Neural progenitor cell (in vitro differentiated cells): Measurements from ENCODE around the gene GPR183. TPM values are rescaled to one million over a fixed set of nuclear protein-coding genes. Genes with fewer than 3 reads are reported as not detected.

ENCODE experiments used
- DNase-seq: peaks from one replicate; pipeline ENCODE4 v3.0.0-alpha.2; 2016; ENCODE audit warnings: low spot score
- H2AFZ ChIP-seq: fragments of 200-600 bp; sonication (generic); replicated peaks from 2 replicates; pipeline ENCODE4 v1.6.1; 2016; ENCODE audit warnings: antibody characterized with exemption
- H3F3A ChIP-seq: fragments of 200-600 bp; sonication (generic); 2 replicates; pipeline ENCODE4 v1.6.1; 2016; ENCODE audit warnings: antibody characterized with exemption, low read depth
- H3K27ac ChIP-seq: fragments of 200-600 bp; sonication (generic); 2 replicates; pipeline ENCODE4 v1.5.1; 2016; ENCODE audit warnings: mild to moderate bottlenecking
- H3K27me3 ChIP-seq: fragments of 200-600 bp; sonication (generic); 2 replicates; pipeline ENCODE4 v1.6.1; 2016; ENCODE audit warnings: mild to moderate bottlenecking, moderate library complexity
- H3K36me3 ChIP-seq: fragments of 200-600 bp; sonication (generic); 2 replicates; pipeline ENCODE4 v1.5.1; 2016
- H3K4me1 ChIP-seq: fragments of 200-600 bp; sonication (generic); 2 replicates; pipeline ENCODE4 v1.6.1; 2016; ENCODE audit warnings: mixed run types
- H3K4me2 ChIP-seq: fragments of 200-600 bp; sonication (generic); 2 replicates; pipeline ENCODE4 v1.6.1; 2016
- H3K4me3 ChIP-seq: fragments of 200-600 bp; sonication (generic); 2 replicates; pipeline ENCODE4 v1.5.1; 2016
- H3K79me2 ChIP-seq: fragments of 200-600 bp; sonication (generic); 2 replicates; pipeline ENCODE4 v1.6.1; 2016; ENCODE audit warnings: low read depth
- H3K9ac ChIP-seq: fragments of 200-600 bp; sonication (generic); 2 replicates; pipeline ENCODE4 v1.6.1; 2016
- H3K9me3 ChIP-seq: fragments of 200-600 bp; sonication (generic); 2 replicates; pipeline ENCODE4 v1.5.1; 2016; ENCODE audit warnings: low read depth
- H4K20me1 ChIP-seq: fragments of 200-600 bp; sonication (generic); 2 replicates; pipeline ENCODE4 v1.6.1; 2016; ENCODE audit warnings: low read depth
- H3K27ac Mint-ChIP-seq: 3 replicates; pipeline ENCODE4 v1.8.0; 2021; ENCODE audit warnings: mixed read lengths
- H3K27me3 Mint-ChIP-seq: 2 replicates; pipeline ENCODE4 v1.8.0; 2022; ENCODE audit warnings: low read depth, mild to moderate bottlenecking, inconsistent platforms, moderate library complexity, mixed read lengths; ENCODE audit not compliant: insufficient read depth
- H3K36me3 Mint-ChIP-seq: 3 replicates; pipeline ENCODE4 v1.8.0; 2021; ENCODE audit warnings: mixed read lengths
- H3K4me1 Mint-ChIP-seq: 3 replicates; pipeline ENCODE4 v1.8.0; 2021; ENCODE audit warnings: mixed read lengths
- H3K4me3 Mint-ChIP-seq: 3 replicates; pipeline ENCODE4 v1.8.0; 2021; ENCODE audit warnings: mild to moderate bottlenecking, moderate library complexity, mixed read lengths
- H3K9me3 Mint-ChIP-seq: 3 replicates; pipeline ENCODE4 v1.8.0; 2020; ENCODE audit warnings: mixed read lengths
- EZH2 ChIP-seq: fragments of 200-600 bp; sonication (generic); IDR thresholded peaks from 2 replicates; pipeline ENCODE4 v1.6.1; 2017; ENCODE audit warnings: antibody characterized with exemption, mild to moderate bottlenecking, moderate library complexity
- EZH2phosphoT487 ChIP-seq: fragments of 200-600 bp; sonication (generic); IDR thresholded peaks from 2 replicates; pipeline ENCODE4 v1.6.1; 2017; ENCODE audit warnings: antibody characterized with exemption
- total RNA-seq: library from RNA; depleted of rRNA; stranded (reverse); fragments of >200 nt; gene quantifications from 2 replicates; pipeline ENCODE4 v1.2.3, GENCODE V29; 2015; ENCODE audit warnings: low replicate concordance
- TF ChIP-seq, protein P1 (sequence below): fragments of 200-600 bp; sonication (generic); IDR thresholded peaks from 2 replicates; pipeline ENCODE4 v1.5.1; 2017; ENCODE audit warnings: antibody characterized with exemption, mild to moderate bottlenecking

Gene GPR183
- total RNA-seq, 1 donor from 2014 or later: not detected

DNA sequence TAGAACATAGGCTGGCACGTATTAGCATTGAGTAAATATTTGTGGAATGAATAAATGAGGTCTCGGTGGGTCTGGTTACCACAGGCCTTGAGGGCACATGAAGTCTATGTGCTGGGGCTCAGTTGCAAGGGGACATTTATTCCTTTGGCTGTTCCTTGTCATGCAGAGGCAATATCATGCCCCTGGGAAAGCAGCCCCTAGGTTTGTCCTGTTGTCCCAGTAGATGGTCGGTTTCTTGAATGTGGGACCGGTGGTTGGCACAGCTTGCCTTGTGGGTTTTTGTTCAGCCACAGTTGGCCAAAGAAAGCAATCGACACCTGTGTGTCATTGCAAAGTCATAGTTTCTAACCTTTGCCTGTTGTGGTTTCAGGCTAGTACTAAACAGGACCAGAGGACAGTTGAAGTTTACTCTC, 24.7 kb upstream of the GPR183 start:
- DNase-seq: no peak
- Histone ChIP-seq H4K20me1 (no peaks in the 10 kb centered on the region), H3K79me2 (no peaks in the 10 kb centered on the region), H3K4me3 (no peak overlapping the region), H3K27ac (no peak overlapping the region), H3K27me3 (no peaks in the 10 kb centered on the region), H3K9me3 (no peaks in the 10 kb centered on the region), H3K4me2 (no peak overlapping the region), H3K9ac (no peak overlapping the region), H2AFZ (no peak overlapping the region), H3K4me1 (no peaks in the 10 kb centered on the region), H3K36me3 (no peaks in the 10 kb centered on the region), H3F3A (no peaks in the 10 kb centered on the region)
- Mint-ChIP-seq H3K36me3 (peaks cover 9% of the 10 kb centered on the region), H3K4me1 (peaks cover 3% of the 10 kb centered on the region), H3K9me3 (no peaks in the 10 kb centered on the region), H3K27me3 (peaks cover 4% of the 10 kb centered on the region), H3K27ac (no peak overlapping the region), H3K4me3 (no peak overlapping the region)
- TF ChIP-seq, protein P1, sequence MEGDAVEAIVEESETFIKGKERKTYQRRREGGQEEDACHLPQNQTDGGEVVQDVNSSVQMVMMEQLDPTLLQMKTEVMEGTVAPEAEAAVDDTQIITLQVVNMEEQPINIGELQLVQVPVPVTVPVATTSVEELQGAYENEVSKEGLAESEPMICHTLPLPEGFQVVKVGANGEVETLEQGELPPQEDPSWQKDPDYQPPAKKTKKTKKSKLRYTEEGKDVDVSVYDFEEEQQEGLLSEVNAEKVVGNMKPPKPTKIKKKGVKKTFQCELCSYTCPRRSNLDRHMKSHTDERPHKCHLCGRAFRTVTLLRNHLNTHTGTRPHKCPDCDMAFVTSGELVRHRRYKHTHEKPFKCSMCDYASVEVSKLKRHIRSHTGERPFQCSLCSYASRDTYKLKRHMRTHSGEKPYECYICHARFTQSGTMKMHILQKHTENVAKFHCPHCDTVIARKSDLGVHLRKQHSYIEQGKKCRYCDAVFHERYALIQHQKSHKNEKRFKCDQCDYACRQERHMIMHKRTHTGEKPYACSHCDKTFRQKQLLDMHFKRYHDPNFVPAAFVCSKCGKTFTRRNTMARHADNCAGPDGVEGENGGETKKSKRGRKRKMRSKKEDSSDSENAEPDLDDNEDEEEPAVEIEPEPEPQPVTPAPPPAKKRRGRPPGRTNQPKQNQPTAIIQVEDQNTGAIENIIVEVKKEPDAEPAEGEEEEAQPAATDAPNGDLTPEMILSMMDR: no peak

DNA sequence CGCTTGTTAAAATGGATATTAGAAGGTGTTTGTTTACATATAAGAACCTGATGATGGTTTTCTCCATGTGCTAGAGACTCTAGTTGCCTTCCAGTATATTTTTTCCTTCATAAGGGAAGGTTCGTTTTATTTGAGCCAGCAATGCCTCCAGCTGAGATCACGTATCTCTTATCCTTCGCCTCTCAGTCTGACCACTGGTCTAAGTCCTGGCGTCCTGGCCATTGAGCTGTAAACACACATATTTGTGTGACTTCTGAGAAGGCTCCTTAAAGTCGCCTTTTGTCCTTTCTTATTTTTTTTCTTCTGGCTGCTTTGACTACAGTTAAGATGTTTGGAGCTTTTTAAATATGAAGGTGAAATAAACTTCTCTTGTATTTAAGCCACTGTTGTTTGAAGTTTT, 23.7 kb upstream of the GPR183 start:
- no peak for DNase-seq
- Mint-ChIP-seq H3K27ac (no peak overlapping the region), H3K9me3 (no peaks in the 10 kb centered on the region), H3K27me3 (peaks cover 4% of the 10 kb centered on the region), H3K4me3 (no peak overlapping the region), H3K4me1 (peaks cover 3% of the 10 kb centered on the region), H3K36me3 (peaks cover 9% of the 10 kb centered on the region)
- Histone ChIP-seq H3K79me2 (no peaks in the 10 kb centered on the region), H3K9ac (no peak overlapping the region), H3K4me1 (no peaks in the 10 kb centered on the region), H3K27me3 (no peaks in the 10 kb centered on the region), H4K20me1 (no peaks in the 10 kb centered on the region), H3K9me3 (no peaks in the 10 kb centered on the region), H2AFZ (no peak overlapping the region), H3K36me3 (no peaks in the 10 kb centered on the region), H3F3A (no peaks in the 10 kb centered on the region), H3K27ac (no peak overlapping the region), H3K4me2 (no peak overlapping the region), H3K4me3 (no peak overlapping the region)
- TF ChIP-seq, protein P1: no peak
- no peak for TF ChIP-seq EZH2phosphoT487
- TF ChIP-seq EZH2: no peak

DNA sequence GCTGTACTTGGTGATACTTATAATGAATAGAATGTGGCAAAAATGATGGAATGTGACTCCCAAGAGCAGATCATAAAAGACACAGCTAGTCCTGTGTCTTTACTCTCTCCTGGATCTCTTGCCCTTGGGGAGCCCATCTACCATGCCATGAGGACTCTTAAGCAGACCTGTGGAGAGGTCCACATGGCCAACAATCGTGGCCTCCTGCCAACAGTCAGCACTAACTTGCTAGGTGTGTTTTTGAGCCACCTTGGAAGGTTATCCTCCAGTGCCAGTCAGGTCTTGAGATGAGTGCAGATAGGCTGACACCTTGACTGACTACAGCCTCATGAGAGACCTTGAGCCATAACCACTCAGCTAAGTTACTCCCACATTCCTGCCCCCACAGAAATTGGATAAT, 22.3 kb upstream of the GPR183 start:
- no peak overlapping the region for H3K27ac Mint-ChIP-seq

More for the DNA sequence above, 22.3 kb upstream of the GPR183 start:
- no peaks in the 10 kb centered on the region for H3K36me3 ChIP-seq
- no peak overlapping the region for H3K27ac ChIP-seq
- Mint-ChIP-seq H3K4me1 (peaks cover 3% of the 10 kb centered on the region), H3K36me3 (peaks cover 10% of the 10 kb centered on the region), H3K4me3 (no peak overlapping the region), H3K9me3 (no peaks in the 10 kb centered on the region), H3K27me3 (peaks cover 4% of the 10 kb centered on the region)
- H4K20me1 ChIP-seq: no peaks in the 10 kb centered on the region
- no peak overlapping the region for H3K4me2 ChIP-seq
- no peak overlapping the region for H3K9ac ChIP-seq
- no peak overlapping the region for H3K4me3 ChIP-seq
- DNase-seq: no peak
- no peaks in the 10 kb centered on the region for H3K9me3 ChIP-seq
- H3F3A ChIP-seq: no peaks in the 10 kb centered on the region
- H3K27me3 ChIP-seq: no peaks in the 10 kb centered on the region
- H3K4me1 ChIP-seq: no peaks in the 10 kb centered on the region
- H2AFZ ChIP-seq: no peak overlapping the region
- H3K79me2 ChIP-seq: no peaks in the 10 kb centered on the region
- TF ChIP-seq EZH2 (no peak), EZH2phosphoT487 (no peak)
- TF ChIP-seq, protein P1: no peak
